Caco-2 (cell line): ENCODE results near the gene DRC1. TPM values are rescaled to one million over a fixed set of nuclear protein-coding genes. Genes with fewer than 3 reads are reported as not detected.

ENCODE experiments used
- BruUV-seq: library from RNA; stranded (reverse); fragments of 400-500 nt; replicated peaks from 2 replicates; lab custom pipeline; 2021; lab: Mats Ljungman, UMichigan
- CTCF ChIA-PET: fragments of 300-600 bp; sonication (Branson Sonifier 250); formaldehyde crosslinking; loops from one replicate; lab custom pipeline; 2022; ENCODE audit warnings: antibody characterized with exemption; lab: Charles Lee
- POLR2A ChIA-PET: fragments of 300-600 bp; sonication (Branson Sonifier 250); formaldehyde crosslinking; loops from one replicate; lab custom pipeline; 2022; ENCODE audit warnings: antibody characterized with exemption; lab: Charles Lee
- DNase-seq, 2 experiments: peaks; one replicate each; pipeline versions ENCODE4 v3.0.0 to v3.0.0-alpha.2; 2020 to 2022
- H3K27me3 ChIP-seq: replicated peaks from 2 replicates; pipeline ENCODE4 v1.6.0; 2011; ENCODE audit warnings: low read length; ENCODE audit not compliant: control insufficient read depth, insufficient read depth
- H3K36me3 ChIP-seq: 2 replicates; pipeline ENCODE4 v1.5.1; 2011; ENCODE audit warnings: low read length; ENCODE audit not compliant: control insufficient read depth, insufficient read depth
- H3K4me1 ChIP-seq: fragments of 250-450 bp; sonication (Bioruptor Pico); 2 replicates; pipeline ENCODE4 v1.5.1; 2020; ENCODE audit warnings: mild to moderate bottlenecking
- H3K4me3 ChIP-seq: 2 replicates; pipeline ENCODE4 v1.5.1; 2011; ENCODE audit warnings: low read depth, mild to moderate bottlenecking, control low read depth, low read length
- H3K9me3 ChIP-seq: fragments of 250-450 bp; sonication (Bioruptor Pico); 2 replicates; pipeline ENCODE4 v1.5.1; 2020; ENCODE audit warnings: mild to moderate bottlenecking, moderate library complexity
- H3K27ac Mint-ChIP-seq: one replicate; pipeline ENCODE4 v1.8.0; 2022; ENCODE audit warnings: mixed read lengths; ENCODE audit not compliant: unreplicated experiment
- H3K27me3 Mint-ChIP-seq: one replicate; pipeline ENCODE4 v1.8.0; 2022; ENCODE audit warnings: mixed read lengths; ENCODE audit not compliant: insufficient read depth, unreplicated experiment
- H3K36me3 Mint-ChIP-seq: one replicate; pipeline ENCODE4 v1.8.0; 2022; ENCODE audit warnings: mild to moderate bottlenecking, mixed read lengths; ENCODE audit not compliant: insufficient read depth, unreplicated experiment
- H3K4me1 Mint-ChIP-seq: one replicate; pipeline ENCODE4 v1.8.0; 2022; ENCODE audit warnings: low read depth, mixed read lengths; ENCODE audit not compliant: unreplicated experiment
- H3K4me3 Mint-ChIP-seq: one replicate; pipeline ENCODE4 v1.8.0; 2022; ENCODE audit warnings: mild to moderate bottlenecking, moderate library complexity, mixed read lengths; ENCODE audit not compliant: unreplicated experiment
- H3K9me3 Mint-ChIP-seq: one replicate; pipeline ENCODE4 v1.8.0; 2022; ENCODE audit warnings: mixed read lengths; ENCODE audit not compliant: unreplicated experiment
- CTCF ChIP-seq, 2 experiments: fragments of 200-600 bp in 1 of 2; IDR thresholded peaks; 1 replicate in 1 of 2; 2 replicates in 1 of 2; pipeline versions ENCODE4 v1.5.1 to v1.8.0; 2011 to 2022; ENCODE audit warnings: antibody characterized with exemption in 1 of 2, control low read depth in 1 of 2, inconsistent platforms in 1 of 2, low read depth in 1 of 2, low read length in 1 of 2, mild to moderate bottlenecking in 1 of 2, moderate library complexity in 1 of 2; ENCODE audit not compliant: insufficient read depth in 1 of 2, severe bottlenecking in 1 of 2, unreplicated experiment in 1 of 2
- intact Hi-C: fragments of 100-400 bp; cut with micrococcal nuclease; formaldehyde crosslinking; loops from one replicate; pipeline ENCODE4 v1.10.0; 2022; ENCODE audit not compliant: unreplicated experiment
- total RNA-seq: library from RNA; stranded (reverse); gene quantifications from 2 replicates; pipeline ENCODE4 v1.2.3, GENCODE V29; 2022

DRC1 gene
- total RNA-seq, 1 experiment from 2014 or later: 1.1 TPM

- intact Hi-C loops: loop anchor here (2.0 kb wide), 1 partner anchor 111 kb away; no protein-coding TSS in a partner anchor
- H3K27me3 ChIP-seq: no peaks in the 10 kb centered on the region
- DNase-seq: no peak
- CTCF ChIA-PET: interaction anchor here (0.6 to 1.3 kb wide), 2 partner anchors 60 to 394 kb away, joined by 3 read pairs; no protein-coding TSS in a partner anchor
- peaks cover 53% of the 10 kb centered on the region for H3K4me1 ChIP-seq
- Mint-ChIP-seq H3K4me3 (peak overlapping the region; percentile 24), H3K27ac (peak overlapping the region; percentile 83), H3K36me3 (peaks cover 5% of the 10 kb centered on the region), H3K27me3 (no peaks in the 10 kb centered on the region), H3K4me1 (peaks cover 40% of the 10 kb centered on the region), H3K9me3 (no peaks in the 10 kb centered on the region)
- TF ChIP-seq CTCF (IDR thresholded peaks at IDR 0.05; ENCODE audit: insufficient read depth in 1 of 2, low read depth in 1 of 2, low read length in 1 of 2, severe bottlenecking in 1 of 2, unreplicated experiment in 1 of 2): no peak
- H3K36me3 ChIP-seq: no peaks in the 10 kb centered on the region
- POLR2A ChIA-PET: interaction anchor here (1.8 kb wide), 1 partner anchor 110 kb away, joined by 6 read pairs; the partner anchor contains the start of gene SELENOI
- no peaks in the 10 kb centered on the region for H3K9me3 ChIP-seq
- H3K4me3 ChIP-seq: no peak overlapping the region
- BruUV-seq: TSS peak; percentile 99
Observed at GRCh38 chr2:26455670-26456439, 54.1 kb downstream of the DRC1 start.

GRCh38 chr2:26456440-26457250 is 54.9 kb downstream of the DRC1 start:
- DNase-seq: peak; percentile 91 to 97
- Mint-ChIP-seq H3K4me1 (peaks cover 40% of the 10 kb centered on the region), H3K4me3 (no peak overlapping the region), H3K27me3 (no peaks in the 10 kb centered on the region), H3K36me3 (peaks cover 5% of the 10 kb centered on the region), H3K27ac (peak overlapping the region; percentile 83), H3K9me3 (no peaks in the 10 kb centered on the region)
- no peak overlapping the region for H3K4me3 ChIP-seq
- no peak for TF ChIP-seq CTCF (IDR thresholded peaks at IDR 0.05; ENCODE audit: insufficient read depth in 1 of 2, low read depth in 1 of 2, low read length in 1 of 2, severe bottlenecking in 1 of 2, unreplicated experiment in 1 of 2)
- POLR2A ChIA-PET: interaction anchor here (0.5 to 1.8 kb wide), 2 partner anchors 39 to 111 kb away, joined by 3 to 6 read pairs; partner anchors contain the start of gene SELENOI
- H3K4me1 ChIP-seq: peaks cover 53% of the 10 kb centered on the region
- H3K36me3 ChIP-seq: no peaks in the 10 kb centered on the region
- TSS peak; percentile 84 for BruUV-seq
- no peaks in the 10 kb centered on the region for H3K27me3 ChIP-seq
- CTCF ChIA-PET: interaction anchor here (0.6 to 1.3 kb wide), 4 partner anchors 11 to 435 kb away, joined by 3 to 6 read pairs (median 4); no protein-coding TSS in a partner anchor
- H3K9me3 ChIP-seq: no peaks in the 10 kb centered on the region
- intact Hi-C loops: loop anchor here (2.0 kb wide), 1 partner anchor 112 kb away; no protein-coding TSS in a partner anchor

DNA sequence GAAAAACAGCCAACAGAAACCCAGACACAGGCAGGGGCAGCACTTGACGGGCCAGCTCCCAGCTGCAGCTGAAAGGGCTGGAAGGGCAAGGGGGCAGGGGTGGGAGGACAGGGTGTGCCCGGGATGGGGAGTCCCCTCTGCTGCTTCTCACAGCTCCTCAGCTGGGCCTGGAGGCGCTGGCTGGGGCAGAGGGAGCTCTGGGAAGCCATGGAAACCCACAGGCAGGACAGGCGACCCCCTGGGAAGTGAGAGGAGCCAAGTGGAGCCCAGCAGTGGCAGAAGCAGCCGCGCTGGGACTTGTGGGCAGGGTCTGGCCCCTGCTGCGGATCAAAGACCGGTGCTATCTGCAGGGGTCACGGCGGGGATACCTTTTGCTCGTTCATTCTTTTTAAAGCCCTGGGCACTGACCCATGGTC is 55.5 kb downstream of the DRC1 start:
- no peak overlapping the region for H3K4me3 ChIP-seq
- CTCF ChIA-PET: interaction anchor here (0.7 to 1.3 kb wide), 3 partner anchors 10 to 435 kb away, joined by 3 to 6 read pairs (median 4); no protein-coding TSS in a partner anchor
- no TSS peak for BruUV-seq
- H3K36me3 ChIP-seq: no peaks in the 10 kb centered on the region
- Mint-ChIP-seq H3K4me1 (peaks cover 40% of the 10 kb centered on the region), H3K9me3 (no peaks in the 10 kb centered on the region), H3K4me3 (no peak overlapping the region), H3K36me3 (peaks cover 5% of the 10 kb centered on the region), H3K27me3 (no peaks in the 10 kb centered on the region), H3K27ac (peak overlapping the region; percentile 83)
- intact Hi-C loops: loop anchor here (2.0 kb wide), 1 partner anchor 112 kb away; no protein-coding TSS in a partner anchor
- DNase-seq: peak; percentile 36 to 51
- no peaks in the 10 kb centered on the region for H3K27me3 ChIP-seq
- POLR2A ChIA-PET: interaction anchor here (0.5 to 1.8 kb wide), 2 partner anchors 38 to 112 kb away, joined by 3 to 6 read pairs; partner anchors contain the start of gene SELENOI
- no peaks in the 10 kb centered on the region for H3K9me3 ChIP-seq
- no peak for TF ChIP-seq CTCF (IDR thresholded peaks at IDR 0.05; ENCODE audit: insufficient read depth in 1 of 2, low read depth in 1 of 2, low read length in 1 of 2, severe bottlenecking in 1 of 2, unreplicated experiment in 1 of 2)
- H3K4me1 ChIP-seq: peaks cover 53% of the 10 kb centered on the region
